ENCODE results near the gene SEPTIN10.

GRCh38 chr2:109494351-109494750 is 119.4 kb downstream of the SEPTIN10 start:
- TF ChIP-seq TARDBP (IDR thresholded peaks at IDR 0.05): no peak
- TF ChIP-seq CTBP1 (IDR thresholded peaks at IDR 0.05; ENCODE audit: borderline replicate concordance): no peak
- no peak for TF ChIP-seq ELF4 (IDR thresholded peaks at IDR 0.05)
- TF ChIP-seq NFRKB (IDR thresholded peaks at IDR 0.05): no peak
- TF ChIP-seq SP1 (IDR thresholded peaks at IDR 0.05): no peak
- no peak for TF ChIP-seq FOXM1 (IDR thresholded peaks at IDR 0.05; ENCODE audit: borderline replicate concordance)
- no peak for TF ChIP-seq PKNOX1 (IDR thresholded peaks at IDR 0.05)
- no peak for TF ChIP-seq SUZ12 (IDR thresholded peaks at IDR 0.05)
- TF ChIP-seq BHLHE40 (IDR thresholded peaks at IDR 0.05; ENCODE audit: borderline replicate concordance): no peak

Measured in HEK293T (cell line).